NCI-H2107 treated with DMSO at 0.1 percent for 48 hours (cell line): ENCODE results near the gene RPS6KA3.

Experiments used
- DNase-seq: peaks from one replicate; lab custom pipeline; 2025; ENCODE audit not compliant: unreplicated experiment; lab: John Stamatoyannopoulos, UW

The RPS6KA3 gene

GRCh38 chrX:20266810-20267606, at the start of gene RPS6KA3:
Gene RPS6KA3 (minus strand): TSS chrX:20266909. CDS start chrX:20266632, 277 bp downstream.
- peak; percentile 80 for DNase-seq

DNA sequence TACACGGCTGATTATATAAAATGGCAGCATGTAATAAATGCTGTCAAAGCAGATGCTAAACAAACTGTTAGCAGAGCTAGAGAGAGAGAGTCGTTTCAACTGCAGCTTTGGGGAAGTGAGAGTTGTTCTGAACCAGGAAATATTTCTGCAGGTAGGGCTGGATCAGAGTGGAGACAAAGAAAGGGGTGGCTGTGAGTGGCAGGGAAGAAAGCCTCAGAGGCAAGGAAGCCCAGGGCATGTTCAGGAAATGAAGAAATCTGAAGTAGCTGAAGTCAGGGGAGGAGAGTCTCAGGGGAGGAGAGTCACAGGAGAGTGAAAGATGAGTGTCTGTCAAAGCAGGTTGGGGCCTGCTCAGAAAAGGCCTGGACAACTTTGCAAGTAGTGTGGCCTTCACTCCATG, 48.4 kb upstream of the RPS6KA3 start:
- no peak for DNase-seq

- DNase-seq, result no peak
Measured at GRCh38 chrX:20313899-20314298, 47.2 kb upstream of the RPS6KA3 start.

DNA sequence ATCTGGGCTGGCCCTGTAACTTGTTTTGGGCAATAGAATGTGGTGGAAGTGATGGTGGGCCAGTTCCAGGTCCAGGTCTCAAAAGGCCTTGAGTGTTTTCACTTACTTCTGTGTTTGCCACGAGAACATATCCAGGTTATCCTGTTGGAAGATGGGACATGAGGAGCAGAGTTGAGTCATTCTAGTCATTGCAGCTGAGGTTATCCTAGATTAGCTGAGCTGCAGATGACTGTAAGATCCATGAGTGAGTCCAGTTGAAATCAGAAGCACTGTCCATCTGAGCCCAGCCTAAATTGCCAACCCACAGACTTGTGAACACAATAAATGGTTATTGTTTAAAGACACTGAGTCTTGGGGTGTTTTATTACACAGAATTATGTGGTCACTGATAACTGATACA, 45.3 kb upstream of the RPS6KA3 start:
- DNase-seq, result no peak

- no peak for DNase-seq
Measured at GRCh38 chrX:20311505-20311904, 44.8 kb upstream of the RPS6KA3 start.

- no peak for DNase-seq
Measured at GRCh38 chrX:20309806-20310205, 43.1 kb upstream of the RPS6KA3 start.

DNA sequence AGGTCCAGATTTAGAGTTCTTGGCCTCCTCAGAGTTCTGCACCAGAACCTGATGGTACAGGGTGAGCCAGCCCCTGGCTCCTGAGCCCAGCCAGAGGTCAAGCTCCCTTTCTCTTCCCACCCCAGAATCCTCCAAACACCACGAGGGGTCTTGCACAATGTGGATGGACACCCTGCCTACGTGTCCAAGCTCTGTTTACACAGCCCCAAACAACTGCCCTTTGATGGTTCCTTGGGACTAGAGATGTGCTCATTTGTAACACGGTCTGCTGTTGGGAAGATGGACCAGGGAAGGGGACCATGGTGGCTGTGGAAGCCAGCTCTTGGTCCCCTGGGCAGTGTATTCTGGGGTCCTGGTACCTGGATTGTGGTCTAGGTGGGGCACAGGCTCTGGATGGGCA, 40.0 kb upstream of the RPS6KA3 start:
- no peak for DNase-seq

- DNase-seq, result no peak
Measured at GRCh38 chrX:20300822-20301221, 34.1 kb upstream of the RPS6KA3 start.

GRCh38 chrX:20294957-20295356, 28.2 kb upstream of the RPS6KA3 start:
- DNase-seq, result no peak

- DNase-seq, result no peak
Measured at GRCh38 chrX:20294284-20294683, 27.6 kb upstream of the RPS6KA3 start.

DNA sequence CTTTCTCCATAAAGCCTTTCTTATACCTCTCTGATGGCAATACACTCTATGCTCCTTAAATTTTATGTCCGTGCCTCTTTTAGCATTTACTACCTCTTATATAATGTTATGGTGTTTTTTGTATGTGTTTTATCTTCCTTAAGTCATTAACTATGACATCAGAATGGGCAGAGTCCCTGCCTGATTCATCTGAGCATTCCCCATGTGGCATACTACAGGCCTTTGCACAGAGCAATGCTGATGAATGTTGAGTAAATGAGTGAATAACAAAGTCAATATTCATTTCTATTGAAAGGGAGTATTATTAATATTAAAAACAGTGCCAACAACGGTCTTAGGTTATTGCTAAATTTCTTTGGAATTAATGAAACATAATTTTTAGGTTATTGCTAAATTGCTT, 18.8 kb upstream of the RPS6KA3 start:
- no peak for DNase-seq

- DNase-seq, result no peak
Measured at GRCh38 chrX:20284992-20285391, 18.3 kb upstream of the RPS6KA3 start.

DNA sequence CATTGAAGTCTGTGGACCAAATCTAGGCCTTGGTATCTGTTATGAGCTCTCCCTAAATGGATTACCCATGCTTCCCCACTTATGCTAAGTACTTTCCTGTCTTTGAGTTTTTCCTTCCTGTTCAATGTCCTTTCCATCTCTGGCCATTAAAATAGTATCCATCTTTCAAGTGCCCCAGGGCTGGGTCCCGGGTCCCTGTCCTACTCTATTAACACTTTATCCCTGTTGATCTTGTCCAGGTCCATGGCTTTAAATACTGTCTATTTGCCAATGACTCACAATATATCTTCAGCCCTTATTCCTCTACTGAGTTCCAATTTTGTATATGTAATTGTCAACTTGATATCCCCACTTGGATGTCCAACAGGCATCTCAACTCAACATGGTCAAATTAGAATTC, 17.7 kb upstream of the RPS6KA3 start:
- DNase-seq, result no peak

DNA sequence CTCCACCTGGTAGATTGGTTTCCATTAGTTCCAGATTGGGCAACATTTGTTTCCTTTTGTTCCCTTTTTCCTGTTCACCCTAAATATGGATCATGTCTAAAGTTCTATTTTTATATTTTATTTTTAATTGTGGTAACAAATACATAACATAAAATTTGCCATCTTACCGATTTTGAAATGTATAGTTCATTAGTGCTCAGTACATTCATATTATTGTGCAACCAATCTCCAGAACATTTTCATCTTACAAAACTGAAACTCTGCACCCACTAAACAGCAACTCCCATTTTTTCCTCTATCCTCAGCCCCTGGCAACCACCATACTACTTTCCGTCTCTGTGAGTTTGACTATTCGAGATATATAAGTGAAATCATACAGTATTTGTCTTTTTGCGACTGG, 14.2 kb upstream of the RPS6KA3 start:
- no peak for DNase-seq

DNA sequence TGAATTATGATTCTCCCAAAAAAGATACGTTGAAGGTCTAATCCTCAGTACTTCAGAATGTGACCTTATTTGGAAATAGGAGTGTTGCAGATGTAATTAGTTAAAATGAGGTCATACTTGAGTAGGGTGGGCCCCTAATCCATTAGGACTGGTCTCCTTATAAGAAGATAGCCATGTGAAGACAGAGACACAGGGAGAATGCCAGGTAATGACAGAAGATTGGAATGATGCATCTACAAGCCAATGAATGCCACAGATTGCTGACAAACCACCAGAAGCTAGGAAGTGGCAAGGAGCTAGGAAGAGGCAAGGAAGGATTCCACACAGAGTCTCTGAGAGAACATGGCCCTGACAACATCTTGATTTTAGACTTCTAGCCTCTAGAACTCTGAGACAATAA, 7.4 kb upstream of the RPS6KA3 start:
- no peak for DNase-seq

DNA sequence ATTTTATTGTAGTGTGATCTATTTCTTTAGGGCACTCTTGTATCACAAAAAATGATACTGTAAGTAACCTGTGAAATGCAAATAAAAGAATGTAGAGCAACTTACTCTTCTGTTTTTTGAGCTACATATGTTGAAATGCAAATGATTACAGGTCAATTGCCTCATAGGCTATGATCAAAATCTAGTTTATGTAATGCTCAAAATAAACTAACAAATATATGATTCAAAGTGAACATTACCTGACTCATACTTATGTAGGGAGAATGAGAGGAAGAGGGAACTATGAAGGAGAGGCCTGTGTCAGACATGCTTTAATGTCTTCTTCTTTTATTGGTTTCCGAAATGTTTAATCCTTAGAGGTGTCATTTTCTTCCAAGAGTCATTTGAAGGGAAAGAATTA, 5.0 kb upstream of the RPS6KA3 start:
- DNase-seq, result no peak

DNA sequence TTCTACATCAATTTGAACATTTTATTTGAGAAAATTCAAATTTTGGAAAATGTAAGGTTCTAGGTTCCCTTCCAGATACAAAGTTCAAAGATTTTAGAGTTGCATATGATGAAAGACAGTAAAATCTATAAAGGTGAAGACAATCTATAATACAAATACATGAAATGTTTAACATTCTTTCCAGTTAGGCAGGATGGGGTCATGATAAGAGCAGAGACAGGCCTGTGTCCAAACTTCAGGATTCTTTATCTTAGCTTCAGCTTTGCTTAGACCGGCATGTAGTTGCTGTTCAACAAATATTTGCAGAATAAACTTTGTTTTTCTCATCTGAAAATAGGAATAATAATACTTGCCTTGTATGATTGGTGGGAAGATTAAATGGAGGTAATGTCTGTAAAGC, 4.5 kb upstream of the RPS6KA3 start:
- DNase-seq, result no peak

- DNase-seq, result no peak
Measured at GRCh38 chrX:20270562-20270890, 3.8 kb upstream of the RPS6KA3 start.

DNA sequence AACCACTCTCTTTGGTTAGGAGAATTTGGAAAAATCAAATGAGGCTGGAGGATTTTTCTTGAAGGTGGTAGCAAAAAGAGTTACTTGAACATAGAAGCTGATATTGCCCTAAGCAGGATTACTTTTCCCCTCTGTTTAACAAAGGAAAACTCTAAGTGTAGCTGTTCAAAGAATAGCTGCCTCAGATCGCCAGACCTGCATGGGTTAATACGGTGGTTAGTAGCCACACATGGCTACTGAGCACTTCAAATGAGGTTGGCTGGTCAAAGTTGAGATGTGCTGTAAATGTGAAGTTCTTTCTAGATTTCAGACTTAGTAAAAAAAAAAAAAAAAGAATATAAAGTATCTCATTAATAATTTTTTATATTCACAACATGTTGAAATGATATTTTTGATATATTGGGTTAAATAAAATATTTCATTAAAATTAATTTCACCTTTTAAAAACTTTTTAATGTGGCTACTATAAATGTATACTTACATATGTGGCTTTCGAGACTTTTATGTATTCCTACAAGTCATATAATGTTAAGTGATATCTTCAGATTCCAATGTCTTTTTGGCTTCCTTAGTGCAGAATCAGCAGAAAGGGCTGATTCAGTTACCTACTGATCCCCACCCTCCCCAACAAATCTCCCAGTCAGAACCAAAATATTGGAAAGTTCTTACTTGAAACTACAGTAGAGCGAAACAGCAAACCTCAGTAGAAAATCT, 3.3 kb upstream of the RPS6KA3 start:
- no peak for DNase-seq

GRCh38 chrX:20267931-20268701, 1.4 kb upstream of the RPS6KA3 start:
- peak; percentile 15 for DNase-seq

DNA sequence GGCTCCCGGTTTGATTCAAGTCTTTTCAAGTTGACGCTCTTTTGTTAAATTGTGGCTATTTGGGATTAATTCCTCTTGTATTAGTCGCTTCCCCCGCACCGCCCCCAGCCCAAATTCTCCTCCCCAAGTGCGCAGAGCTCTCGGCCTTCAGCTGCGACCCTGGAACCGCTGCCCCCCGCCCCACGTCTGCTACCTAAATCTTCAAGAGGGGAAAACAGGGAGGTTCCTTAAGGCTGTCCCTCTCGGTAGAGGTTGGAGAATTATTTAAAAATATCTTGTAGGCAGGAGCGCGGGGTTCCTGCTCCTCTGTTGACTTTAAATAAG, 860 bp upstream of the RPS6KA3 start:
- DNase-seq, result no peak
